Testis (tissue), 3 donors: ENCODE data around the gene NAGPA. TPM values are rescaled to one million over a fixed set of nuclear protein-coding genes. Genes with fewer than 3 reads are reported as not detected.

Experiments
- DNase-seq: peaks from one replicate; pipeline ENCODE4 v3.0.0-alpha.2; 2019
- H3K27ac ChIP-seq, 2 donors: fragments of 200-600 bp; sonication (generic); one replicate each; pipeline ENCODE4 v1.5.1; 2019
- H3K27me3 ChIP-seq: fragments of 200-600 bp; sonication (generic); one replicate; pipeline ENCODE4 v1.5.1; 2019
- H3K36me3 ChIP-seq: fragments of 200-600 bp; sonication (generic); one replicate; pipeline ENCODE4 v1.5.1; 2017; ENCODE audit warnings: low read depth; ENCODE audit errors: missing control alignments
- H3K4me1 ChIP-seq: fragments of 200-600 bp; sonication (generic); one replicate; pipeline ENCODE4 v1.5.1; 2019
- H3K4me3 ChIP-seq, 2 donors: fragments of 200-600 bp; sonication (generic); one replicate each; pipeline ENCODE4 v1.5.1; 2017 to 2019
- H3K9me3 ChIP-seq: fragments of 200-600 bp; sonication (generic); one replicate; pipeline ENCODE4 v1.5.1; 2017
- CTCF ChIP-seq, 3 experiments: fragments of 450-650 bp in 2 of 3; fragments of 200-600 bp in 1 of 3; sonication (generic) in 1 of 3; IDR thresholded peaks; one replicate each; pipeline ENCODE4 v1.5.1; 2016 to 2019; ENCODE audit warnings: antibody characterized with exemption in 3 of 3, mild to moderate bottlenecking in 2 of 3, moderate library complexity in 1 of 3
- POLR2A ChIP-seq: fragments of 450-650 bp; IDR thresholded peaks from one replicate; pipeline ENCODE4 v1.6.1; 2017; ENCODE audit warnings: antibody characterized with exemption, mild to moderate bottlenecking, moderate library complexity
- WGBS, 2 donors: methylation state at CpG; one replicate each; pipeline ENCODE4 v1.1.5; 2018; 5-methylcytosine and 5-hydroxymethylcytosine counted together
- intact Hi-C: fragments of 100-400 bp; cut with DNase I; formaldehyde crosslinking; loops from one replicate; pipeline ENCODE4 v1.15.1; 2023; ENCODE audit warnings: low total_unique reads
- polyA plus RNA-seq: library from polyadenylated mRNA; stranded (reverse); fragments of 350-450 nt; fragmentation: Illumina TruSeq; extraction: RNeasy Lipid Tissue Mini Kit (QIAGEN cat#74804); gene quantifications from one replicate; pipeline ENCODE4 v1.2.3, GENCODE V29; 2014; ENCODE audit warnings: low read depth, low replicate concordance; ENCODE audit not compliant: insufficient read depth
- total RNA-seq, 2 donors: library from RNA; depleted of rRNA; stranded (reverse); fragments of >200 nt; gene quantifications; one replicate each; pipeline ENCODE4 v1.2.3, GENCODE V29; 2016

Gene NAGPA
- total and polyA plus RNA-seq, 3 donors from 2014 or later: 11.4 to 39.0 (median 38.7) TPM

- TF ChIP-seq POLR2A: no peak
- intact Hi-C loops: no loop called here
These were observed 2.1 kb upstream of the NAGPA start for GRCh38 chr16:5035909-5036227.

GRCh38 chr16:5034167-5034523, 410 bp upstream of the NAGPA start:
- TF ChIP-seq POLR2A (no peak), CTCF (IDR thresholded peaks at IDR 0.05) (no peak)
- no peak for DNase-seq
- intact Hi-C loops: no loop called here
- Histone ChIP-seq H3K36me3 (no peaks in the 10 kb centered on the region), H3K27me3 (no peaks in the 10 kb centered on the region), H3K9me3 (no peaks in the 10 kb centered on the region), H3K4me3 (peak overlapping the region; percentile 85 to 86), H3K4me1 (peaks cover 13% of the 10 kb centered on the region), H3K27ac (peak overlapping the region; percentile 72 to 85)
- 10 to 15% methylated on average over 2 of the region's 2 CpGs for WGBS, 2 donors

More at GRCh38 chr16:5035909-5036227, 2.1 kb upstream of the NAGPA start:
- Histone ChIP-seq H3K4me3 (no peak overlapping the region), H3K9me3 (no peaks in the 10 kb centered on the region), H3K36me3 (no peaks in the 10 kb centered on the region), H3K27ac (no peak overlapping the region), H3K4me1 (peaks cover 13% of the 10 kb centered on the region), H3K27me3 (no peaks in the 10 kb centered on the region)
- 59 to 62% methylated on average over 1 of the region's 1 CpG for WGBS, 2 donors
- no peak for DNase-seq

GRCh38 chr16:5032748-5033167, 977 bp downstream of the NAGPA start:
- peak overlapping the region; percentile 85 to 86 for H3K4me3 ChIP-seq
- TF ChIP-seq POLR2A (no peak), CTCF (IDR thresholded peaks at IDR 0.05) (no peak)
- intact Hi-C loops: no loop called here
- no peak for DNase-seq
- H3K9me3 ChIP-seq: no peaks in the 10 kb centered on the region
- peaks cover 13% of the 10 kb centered on the region for H3K4me1 ChIP-seq
- WGBS, 2 donors: 16 to 24% methylated on average over 12 of the region's 12 CpGs
- H3K27me3 ChIP-seq: no peaks in the 10 kb centered on the region
- H3K27ac ChIP-seq: peak overlapping the region in 1 of 2 donors; percentile 85
- no peaks in the 10 kb centered on the region for H3K36me3 ChIP-seq

- H3K27ac ChIP-seq: no peak overlapping the region
- TF ChIP-seq POLR2A (no peak), CTCF (IDR thresholded peaks at IDR 0.05) (no peak)
- no peak overlapping the region for H3K4me3 ChIP-seq
- intact Hi-C loops: no loop called here
- H3K4me1 ChIP-seq: peaks cover 13% of the 10 kb centered on the region
- H3K9me3 ChIP-seq: no peaks in the 10 kb centered on the region
- WGBS, 2 donors: 84 to 91% methylated on average over 7 of the region's 7 CpGs
- H3K27me3 ChIP-seq: no peaks in the 10 kb centered on the region
- H3K36me3 ChIP-seq: no peaks in the 10 kb centered on the region
- DNase-seq: no peak
These were observed 2.1 kb downstream of the NAGPA start for GRCh38 chr16:5031601-5032000.

- no peaks in the 10 kb centered on the region for H3K36me3 ChIP-seq
- 85 to 86% methylated on average over 12 of the region's 12 CpGs for WGBS, 2 donors
- no peak for DNase-seq
- no peak overlapping the region for H3K4me3 ChIP-seq
- H3K27ac ChIP-seq: no peak overlapping the region
- H3K9me3 ChIP-seq: no peaks in the 10 kb centered on the region
- TF ChIP-seq CTCF (IDR thresholded peaks at IDR 0.05): no peak
- TF ChIP-seq POLR2A: no peak
- H3K27me3 ChIP-seq: no peaks in the 10 kb centered on the region
- intact Hi-C loops: no loop called here
- peaks cover 13% of the 10 kb centered on the region for H3K4me1 ChIP-seq
These were observed 3.4 kb downstream of the NAGPA start for GRCh38 chr16:5030251-5030870.
